Esophagus muscularis mucosa (tissue), 4 donors: ENCODE results near the gene LPO. TPM values are rescaled to one million over a fixed set of nuclear protein-coding genes. Genes with fewer than 3 reads are reported as not detected.

Experiments
- DNase-seq: peaks from one replicate; pipeline ENCODE4 v3.0.0-alpha.2; 2017; ENCODE audit errors: extremely low spot score
- H3K27ac ChIP-seq, 4 donors: fragments of 200-600 bp; sonication (generic); replicated peaks in 1 of 4; 1 replicate in 3 of 4; 2 replicates in 1 of 4; pipeline ENCODE4 v1.5.1; 2016 to 2019; ENCODE audit warnings: mild to moderate bottlenecking in 1 of 4
- H3K27me3 ChIP-seq, 4 donors: fragments of 200-600 bp; sonication (generic); one replicate each; pipeline versions ENCODE4 v1.5.1 to v1.6.0; 2016 to 2019
- H3K36me3 ChIP-seq, 4 donors: fragments of 200-600 bp; sonication (generic); one replicate each; pipeline ENCODE4 v1.5.1; 2016 to 2019
- H3K4me1 ChIP-seq, 4 donors: fragments of 200-600 bp; sonication (generic); one replicate each; pipeline ENCODE4 v1.5.1; 2016 to 2019
- H3K4me3 ChIP-seq, 4 donors: fragments of 200-600 bp; sonication (generic); 1 replicate in 2 of 4; 2 replicates in 2 of 4; pipeline ENCODE4 v1.5.1; 2016 to 2019; ENCODE audit warnings: mild to moderate bottlenecking in 4 of 4, moderate library complexity in 1 of 4
- H3K9me3 ChIP-seq, 4 donors: fragments of 200-600 bp; sonication (generic); 1 replicate in 3 of 4; 2 replicates in 1 of 4; pipeline ENCODE4 v1.5.1; 2016 to 2019
- EP300 ChIP-seq: sonication (generic); formaldehyde crosslinking; IDR thresholded peaks from one replicate; pipeline ENCODE4 v1.6.1; 2017; ENCODE audit warnings: antibody characterized with exemption
- POLR2A ChIP-seq: fragments of 450-650 bp; IDR thresholded peaks from one replicate; pipeline ENCODE4 v1.6.1; 2017; ENCODE audit warnings: antibody characterized with exemption, moderate library complexity, mild to moderate bottlenecking, low read depth
- POLR2AphosphoS5 ChIP-seq, 2 donors: sonication (generic); formaldehyde crosslinking; IDR thresholded peaks; one replicate each; pipeline ENCODE4 v1.6.1; 2017; ENCODE audit warnings: antibody characterized with exemption in 2 of 2
- WGBS: methylation state at CpG from one replicate; pipeline ENCODE4 v1.1.5; 2018; 5-methylcytosine and 5-hydroxymethylcytosine counted together
- intact Hi-C: fragments of 100-400 bp; cut with DNase I; formaldehyde crosslinking; loops from one replicate; pipeline ENCODE4 v1.15.1; 2023
- total RNA-seq, 4 donors: library from RNA; depleted of rRNA; stranded (reverse); fragments of >200 nt; gene quantifications; one replicate each; pipeline versions ENCODE4 v1.1.0 to v1.2.1, GENCODE V29; 2016
- TF ChIP-seq, protein P1 (sequence below), 3 experiments: fragments of 200-600 bp in 2 of 3; fragments of 450-650 bp in 1 of 3; sonication (generic) in 2 of 3; IDR thresholded peaks; one replicate each; pipeline ENCODE4 v1.5.1; 2017 to 2019; ENCODE audit warnings: antibody characterized with exemption in 3 of 3, mild to moderate bottlenecking in 2 of 3, moderate library complexity in 1 of 3

The LPO gene
- total RNA-seq, 4 donors from 2014 or later: not detected

- Histone ChIP-seq H3K27me3 (no peaks in the 10 kb centered on the region), H3K4me1 (peaks cover 0 to 6% (median 0%) of the 10 kb centered on the region in 4 donors), H3K9me3 (no peaks in the 10 kb centered on the region), H3K27ac (no peak overlapping the region), H3K36me3 (peaks cover 0 to 49% (median 12%) of the 10 kb centered on the region in 4 donors), H3K4me3 (no peak overlapping the region)
- peak; percentile 62 for DNase-seq
- intact Hi-C loops: no loop called here
- 85% methylated on average over 10 of the region's 14 CpGs for WGBS
- TF ChIP-seq EP300 (no peak), POLR2AphosphoS5 (IDR thresholded peaks at IDR 0.05) (no peak), POLR2A (no peak)
- TF ChIP-seq, protein P1, sequence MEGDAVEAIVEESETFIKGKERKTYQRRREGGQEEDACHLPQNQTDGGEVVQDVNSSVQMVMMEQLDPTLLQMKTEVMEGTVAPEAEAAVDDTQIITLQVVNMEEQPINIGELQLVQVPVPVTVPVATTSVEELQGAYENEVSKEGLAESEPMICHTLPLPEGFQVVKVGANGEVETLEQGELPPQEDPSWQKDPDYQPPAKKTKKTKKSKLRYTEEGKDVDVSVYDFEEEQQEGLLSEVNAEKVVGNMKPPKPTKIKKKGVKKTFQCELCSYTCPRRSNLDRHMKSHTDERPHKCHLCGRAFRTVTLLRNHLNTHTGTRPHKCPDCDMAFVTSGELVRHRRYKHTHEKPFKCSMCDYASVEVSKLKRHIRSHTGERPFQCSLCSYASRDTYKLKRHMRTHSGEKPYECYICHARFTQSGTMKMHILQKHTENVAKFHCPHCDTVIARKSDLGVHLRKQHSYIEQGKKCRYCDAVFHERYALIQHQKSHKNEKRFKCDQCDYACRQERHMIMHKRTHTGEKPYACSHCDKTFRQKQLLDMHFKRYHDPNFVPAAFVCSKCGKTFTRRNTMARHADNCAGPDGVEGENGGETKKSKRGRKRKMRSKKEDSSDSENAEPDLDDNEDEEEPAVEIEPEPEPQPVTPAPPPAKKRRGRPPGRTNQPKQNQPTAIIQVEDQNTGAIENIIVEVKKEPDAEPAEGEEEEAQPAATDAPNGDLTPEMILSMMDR (IDR thresholded peaks at IDR 0.05): no peak
Measured at GRCh38 chr17:58304750-58305486, 66.5 kb downstream of the LPO start.

DNA sequence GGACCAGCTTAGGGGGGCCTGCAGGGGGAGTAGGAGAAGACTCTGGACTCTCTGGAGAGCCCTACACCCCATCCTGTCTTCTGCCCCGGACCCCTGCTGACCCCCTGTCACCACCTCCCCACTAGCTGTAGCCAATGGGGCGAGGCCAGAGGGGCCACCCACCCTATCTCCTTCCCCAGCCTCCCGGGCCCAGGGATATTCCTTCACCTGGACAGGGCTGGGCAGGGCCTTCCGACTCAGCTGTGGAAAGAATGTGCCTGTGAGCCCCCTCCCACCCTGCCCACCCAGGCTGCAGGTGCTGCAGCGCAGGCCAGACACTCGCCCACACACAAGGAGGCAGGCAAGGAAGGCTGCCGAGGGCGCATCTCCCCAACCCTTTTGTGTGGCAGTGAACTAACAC, 67.2 kb downstream of the LPO start:
- H3K4me3 ChIP-seq: no peak overlapping the region
- peak; percentile 72 for DNase-seq
- no peak overlapping the region for H3K27ac ChIP-seq
- H3K9me3 ChIP-seq: no peaks in the 10 kb centered on the region
- peaks cover 0 to 6% (median 0%) of the 10 kb centered on the region in 4 donors for H3K4me1 ChIP-seq
- H3K27me3 ChIP-seq: no peaks in the 10 kb centered on the region
- 87% methylated on average over 3 of the region's 8 CpGs for WGBS
- peaks cover 0 to 56% (median 14%) of the 10 kb centered on the region in 4 donors for H3K36me3 ChIP-seq
- intact Hi-C loops: no loop called here
- TF ChIP-seq EP300 (no peak), POLR2AphosphoS5 (IDR thresholded peaks at IDR 0.05) (no peak), POLR2A (no peak)
- TF ChIP-seq, protein P1 (IDR thresholded peaks at IDR 0.05): no peak

DNA sequence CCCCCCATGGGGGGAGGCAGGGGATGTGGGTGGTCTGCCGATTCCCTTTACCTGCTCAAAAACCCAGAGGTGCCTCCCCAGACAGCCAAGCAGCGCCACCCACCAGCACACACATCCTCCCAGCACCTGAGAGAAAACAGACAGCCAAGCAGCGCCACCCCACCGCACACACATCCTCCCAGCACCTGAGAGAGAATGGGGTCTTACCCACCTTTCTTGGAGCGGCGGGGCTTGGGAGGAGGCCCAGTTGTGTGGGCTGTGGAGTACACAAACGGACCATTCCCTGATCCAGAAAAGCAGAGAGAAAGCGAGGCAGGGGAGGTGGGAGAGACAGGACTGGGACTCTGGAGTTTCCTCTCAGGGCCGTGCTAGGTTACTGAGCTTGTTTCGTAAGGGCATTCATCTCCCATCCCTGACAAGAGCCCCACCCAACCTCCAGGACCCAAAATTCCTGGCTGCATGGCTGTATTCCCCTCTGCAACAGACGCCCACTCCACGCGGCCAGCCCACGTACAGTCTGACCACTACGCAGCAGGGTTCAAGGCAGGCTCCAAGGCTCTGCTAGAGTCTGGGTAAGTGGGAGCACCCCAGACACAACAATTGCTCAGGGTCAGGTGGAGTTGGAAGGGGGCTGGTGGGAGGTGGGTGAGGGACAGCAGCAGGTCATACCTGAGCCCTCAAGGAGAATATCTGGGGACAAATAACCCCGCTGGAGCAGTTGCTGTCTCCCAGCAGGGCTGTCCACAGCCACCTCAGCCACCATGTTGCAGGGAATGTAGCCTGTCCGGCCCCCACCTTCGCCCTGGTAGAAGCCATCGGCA, 68.0 kb downstream of the LPO start:
- Histone ChIP-seq H3K36me3 (peaks cover 0 to 63% (median 17%) of the 10 kb centered on the region in 4 donors), H3K27me3 (no peaks in the 10 kb centered on the region), H3K4me3 (no peak overlapping the region), H3K4me1 (peaks cover 0 to 6% (median 0%) of the 10 kb centered on the region in 4 donors), H3K9me3 (no peaks in the 10 kb centered on the region), H3K27ac (no peak overlapping the region)
- peak; percentile 82 for DNase-seq
- WGBS: 77% methylated on average over 15 of the region's 19 CpGs
- no peak for TF ChIP-seq POLR2A
- TF ChIP-seq POLR2AphosphoS5 (IDR thresholded peaks at IDR 0.05): no peak
- no peak for TF ChIP-seq EP300
- TF ChIP-seq, protein P1 (IDR thresholded peaks at IDR 0.05): no peak
- intact Hi-C loops: no loop called here

DNA sequence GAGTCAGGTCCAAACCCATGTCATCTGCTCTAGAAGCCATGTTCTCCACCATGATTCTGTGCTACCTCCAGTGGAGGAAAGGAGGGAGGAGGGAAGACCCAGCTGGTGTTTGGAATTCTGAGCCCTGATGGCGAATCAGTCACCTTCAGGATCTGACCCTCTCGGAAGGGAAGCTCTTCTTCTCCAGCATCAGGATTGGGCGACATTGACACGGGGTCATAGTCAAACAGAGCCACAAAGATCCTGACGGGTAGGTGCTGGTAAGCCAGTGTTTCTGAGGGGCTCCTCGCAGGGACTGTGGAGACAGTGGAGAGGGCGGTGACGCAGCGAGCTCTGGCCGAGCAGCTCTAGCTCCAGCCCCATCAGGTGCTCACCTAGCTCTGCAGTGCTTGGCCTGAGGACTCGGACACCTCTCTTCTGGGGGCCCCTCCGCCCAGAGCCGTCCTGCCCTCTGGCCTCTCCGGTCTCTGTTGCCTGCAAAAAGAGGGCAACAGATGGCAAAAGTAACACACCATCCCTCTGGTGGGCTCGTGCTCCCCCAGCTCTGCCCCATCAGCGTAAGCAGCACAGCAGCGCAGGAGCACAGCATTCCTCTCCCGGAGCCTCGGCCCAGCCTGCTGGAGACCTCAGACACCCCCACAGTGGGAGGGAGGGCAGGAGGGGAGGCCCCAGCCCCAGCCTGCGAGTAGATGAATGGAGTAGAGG, 69.2 kb downstream of the LPO start:
- peak; percentile 66 for DNase-seq
- H3K9me3 ChIP-seq: no peaks in the 10 kb centered on the region
- intact Hi-C loops: no loop called here
- peaks cover 0 to 6% (median 0%) of the 10 kb centered on the region in 4 donors for H3K4me1 ChIP-seq
- H3K27ac ChIP-seq: no peak overlapping the region
- peaks cover 0 to 52% (median 13%) of the 10 kb centered on the region in 4 donors for H3K36me3 ChIP-seq
- no peak for TF ChIP-seq POLR2AphosphoS5 (IDR thresholded peaks at IDR 0.05)
- no peak for TF ChIP-seq EP300
- TF ChIP-seq, protein P1 (IDR thresholded peaks at IDR 0.05): no peak
- no peak for TF ChIP-seq POLR2A
- no peak overlapping the region for H3K4me3 ChIP-seq
- H3K27me3 ChIP-seq: no peaks in the 10 kb centered on the region
- WGBS: 84% methylated on average over 19 of the region's 20 CpGs
